Large intestine (tissue), 3 donors: Measurements from ENCODE around the gene ARL8B. TPM values are rescaled to one million over a fixed set of nuclear protein-coding genes. Genes with fewer than 3 reads are reported as not detected.
"Not testable (repeated sequence)": the region's sequence is repeated elsewhere in the genome, so short reads cannot be mapped to it uniquely, and the experiment has no call there.

Experiments
- DNase-seq, 2 donors: peaks; one replicate each; pipeline versions ENCODE4 v3.0.0 to v3.0.0-alpha.2; 2013
- H3K27ac ChIP-seq: one replicate; pipeline ENCODE4 v1.5.1; 2013; ENCODE audit warnings: low read length
- H3K27me3 ChIP-seq: 2 replicates; pipeline ENCODE4 v1.6.1; 2013; ENCODE audit warnings: low read length; ENCODE audit not compliant: control insufficient read depth, insufficient read depth
- H3K36me3 ChIP-seq: 2 replicates; pipeline ENCODE4 v1.6.1; 2013; ENCODE audit warnings: low read length; ENCODE audit not compliant: control insufficient read depth, insufficient read depth
- H3K4me1 ChIP-seq: one replicate; pipeline ENCODE4 v1.6.1; 2013; ENCODE audit warnings: low read length; ENCODE audit not compliant: control insufficient read depth, insufficient read depth
- H3K4me3 ChIP-seq: one replicate; pipeline ENCODE4 v1.5.1; 2013; ENCODE audit warnings: low read length
- H3K9me3 ChIP-seq: one replicate; pipeline ENCODE4 v1.6.1; 2013; ENCODE audit warnings: mild to moderate bottlenecking, low read depth, low read length, moderate library complexity; ENCODE audit not compliant: control insufficient read depth
- WGBS: methylation state at CpG from one replicate; pipeline ENCODE4 v1.1.5; 2013; ENCODE audit warnings: low lambda C conversion rate; ENCODE audit not compliant: insufficient coverage; 5-methylcytosine and 5-hydroxymethylcytosine counted together
- polyA plus RNA-seq: library from polyadenylated mRNA; unstranded; fragments of 120-200 nt; gene quantifications from one replicate; pipeline ENCODE4 v1.2.1, GENCODE V29; 2013

ARL8B gene
- polyA plus RNA-seq, 1 donor, result 68.0 TPM

GRCh38 chr3:5160940-5161858, 39.1 kb downstream of the ARL8B start:
- Histone ChIP-seq H3K36me3 (no peaks in the 10 kb centered on the region), H3K27ac (no peak overlapping the region), H3K9me3 (no peaks in the 10 kb centered on the region), H3K27me3 (no peaks in the 10 kb centered on the region), H3K4me1 (no peaks in the 10 kb centered on the region), H3K4me3 (no peak overlapping the region)
- WGBS, result no CpG with 5 or more reads among the region's 4 CpGs
- DNase-seq, result no peak

- Histone ChIP-seq H3K9me3 (no peaks in the 10 kb centered on the region), H3K36me3 (no peaks in the 10 kb centered on the region), H3K27ac (no peak overlapping the region), H3K4me1 (no peaks in the 10 kb centered on the region), H3K4me3 (no peak overlapping the region), H3K27me3 (no peaks in the 10 kb centered on the region)
- WGBS, result no CpG with 5 or more reads among the region's 1 CpG
- DNase-seq, result no peak
Measured at GRCh38 chr3:5162102-5162501, 40.0 kb downstream of the ARL8B start.

- H3K9me3 ChIP-seq, result no peaks in the 10 kb centered on the region
- H3K27ac ChIP-seq, result no peak overlapping the region
- H3K36me3 ChIP-seq, result no peaks in the 10 kb centered on the region
- H3K4me3 ChIP-seq, result no peak overlapping the region
- WGBS, result 100% methylated on average over 2 of the region's 4 CpGs
- H3K27me3 ChIP-seq, result no peaks in the 10 kb centered on the region
- no peaks in the 10 kb centered on the region for H3K4me1 ChIP-seq
- no peak for DNase-seq
Measured at GRCh38 chr3:5165698-5166097, 43.6 kb downstream of the ARL8B start.

GRCh38 chr3:5166846-5167245, 44.8 kb downstream of the ARL8B start:
- no CpG with 5 or more reads among the region's 2 CpGs for WGBS

GRCh38 chr3:5168110-5168509, 46.0 kb downstream of the ARL8B start:
- Histone ChIP-seq H3K4me1 (no peaks in the 10 kb centered on the region), H3K9me3 (no peaks in the 10 kb centered on the region), H3K36me3 (peaks cover 17% of the 10 kb centered on the region), H3K27me3 (no peaks in the 10 kb centered on the region), H3K27ac (no peak overlapping the region), H3K4me3 (no peak overlapping the region)
- WGBS, result 20% methylated on average over 1 of the region's 4 CpGs
- DNase-seq, result no peak

More at GRCh38 chr3:5166846-5167245, 44.8 kb downstream of the ARL8B start:
- Histone ChIP-seq H3K27me3 (no peaks in the 10 kb centered on the region), H3K4me1 (no peaks in the 10 kb centered on the region), H3K4me3 (no peak overlapping the region), H3K36me3 (peaks cover 9% of the 10 kb centered on the region), H3K9me3 (no peaks in the 10 kb centered on the region), H3K27ac (no peak overlapping the region)
- DNase-seq, result no peak

GRCh38 chr3:5169807-5170206, 47.7 kb downstream of the ARL8B start:
- H3K27ac ChIP-seq, result no peak overlapping the region
- no peaks in the 10 kb centered on the region for H3K27me3 ChIP-seq
- H3K4me1 ChIP-seq, result no peaks in the 10 kb centered on the region
- DNase-seq, result no peak
- peaks cover 24% of the 10 kb centered on the region for H3K36me3 ChIP-seq
- H3K4me3 ChIP-seq, result no peak overlapping the region
- 50% methylated on average over 1 of the region's 2 CpGs for WGBS
- no peaks in the 10 kb centered on the region for H3K9me3 ChIP-seq

GRCh38 chr3:5170975-5171374, 48.9 kb downstream of the ARL8B start:
- H3K27ac ChIP-seq, result no peak overlapping the region
- H3K27me3 ChIP-seq, result no peaks in the 10 kb centered on the region
- no peak for DNase-seq
- peaks cover 29% of the 10 kb centered on the region for H3K36me3 ChIP-seq
- no peaks in the 10 kb centered on the region for H3K9me3 ChIP-seq
- no peaks in the 10 kb centered on the region for H3K4me1 ChIP-seq
- no CpG with 5 or more reads among the region's 5 CpGs for WGBS
- no peak overlapping the region for H3K4me3 ChIP-seq

GRCh38 chr3:5172018-5172417, 49.9 kb downstream of the ARL8B start:
- no peaks in the 10 kb centered on the region for H3K4me1 ChIP-seq
- 100% methylated on average over 2 of the region's 4 CpGs for WGBS
- no peak for DNase-seq
- no peaks in the 10 kb centered on the region for H3K27me3 ChIP-seq
- no peak overlapping the region for H3K27ac ChIP-seq
- no peaks in the 10 kb centered on the region for H3K9me3 ChIP-seq
- H3K4me3 ChIP-seq, result no peak overlapping the region
- H3K36me3 ChIP-seq, result peaks cover 37% of the 10 kb centered on the region

GRCh38 chr3:5179036-5179435, 56.9 kb downstream of the ARL8B start:
- H3K9me3 ChIP-seq, H3K27ac ChIP-seq, H3K4me3 ChIP-seq, H3K4me1 ChIP-seq, H3K27me3 ChIP-seq, DNase-seq: not testable (repeated sequence)
- peaks cover 51% of the 10 kb centered on the region for H3K36me3 ChIP-seq
- WGBS, result no CpG with 5 or more reads among the region's 2 CpGs

GRCh38 chr3:5181469-5182141, 59.5 kb downstream of the ARL8B start:
- H3K36me3 ChIP-seq, result peaks cover 37% of the 10 kb centered on the region
- no peaks in the 10 kb centered on the region for H3K9me3 ChIP-seq
- no peak for DNase-seq
- H3K4me3 ChIP-seq, result no peak overlapping the region
- H3K27ac ChIP-seq, result no peak overlapping the region
- no peaks in the 10 kb centered on the region for H3K4me1 ChIP-seq
- H3K27me3 ChIP-seq, result no peaks in the 10 kb centered on the region
- WGBS, result 100% methylated on average over 2 of the region's 2 CpGs
